GM21717 (cell line): ENCODE measurements around the gene EIF4ENIF1.
A peak's percentile ranks its signal among the peaks of the same experiment; 100 is the strongest.
"Not testable (repeated sequence)": the region's sequence is repeated elsewhere in the genome, so short reads cannot be mapped to it uniquely, and the experiment has no call there.

Experiments used
- ATAC-seq: cut with Tn5 transposase; IDR thresholded peaks from one replicate; pipeline ENCODE4 v1.9.1; 2021; ENCODE audit warnings: mild to moderate bottlenecking, moderate library complexity; ENCODE audit not compliant: unreplicated experiment

The EIF4ENIF1 gene

GRCh38 chr22:31493355-31493754, 3.7 kb upstream of the EIF4ENIF1 start:
- not testable (repeated sequence) for ATAC-seq

GRCh38 chr22:31492151-31492550, 2.5 kb upstream of the EIF4ENIF1 start:
- no peak for ATAC-seq

GRCh38 chr22:31491218-31491962, 1.7 kb upstream of the EIF4ENIF1 start:
- ATAC-seq: no peak

- ATAC-seq: peak; percentile 45
Measured at GRCh38 chr22:31490496-31490925, 869 bp upstream of the EIF4ENIF1 start.

- peak; percentile 2 for ATAC-seq
Measured at GRCh38 chr22:31488988-31489617, 539 bp downstream of the EIF4ENIF1 start.

- no peak for ATAC-seq
Measured at GRCh38 chr22:31488346-31488883, 1.2 kb downstream of the EIF4ENIF1 start.

GRCh38 chr22:31486951-31487350, 2.7 kb downstream of the EIF4ENIF1 start:
- ATAC-seq: no peak

- ATAC-seq: not testable (repeated sequence)
Measured at GRCh38 chr22:31486369-31486768, 3.3 kb downstream of the EIF4ENIF1 start.

GRCh38 chr22:31482470-31482869, 7.2 kb downstream of the EIF4ENIF1 start:
- ATAC-seq: not testable (repeated sequence)

GRCh38 chr22:31481129-31481528, 8.5 kb downstream of the EIF4ENIF1 start:
- ATAC-seq: no peak

GRCh38 chr22:31477329-31477728, 12.3 kb downstream of the EIF4ENIF1 start:
- peak; percentile 58 for ATAC-seq

- ATAC-seq: no peak
Measured at GRCh38 chr22:31475800-31476199, 13.8 kb downstream of the EIF4ENIF1 start.

- ATAC-seq: no peak
Measured at GRCh38 chr22:31474743-31475142, 14.9 kb downstream of the EIF4ENIF1 start.

GRCh38 chr22:31465307-31465706, 24.3 kb downstream of the EIF4ENIF1 start:
- no peak for ATAC-seq

GRCh38 chr22:31461699-31462098, 27.9 kb downstream of the EIF4ENIF1 start:
- ATAC-seq: no peak

GRCh38 chr22:31451709-31452571, 37.7 kb downstream of the EIF4ENIF1 start:
- ATAC-seq: no peak

- ATAC-seq: no peak
Measured at GRCh38 chr22:31449506-31449905, 40.1 kb downstream of the EIF4ENIF1 start.

GRCh38 chr22:31448382-31448781, 41.3 kb downstream of the EIF4ENIF1 start:
- ATAC-seq: no peak

GRCh38 chr22:31447337-31447736, 42.3 kb downstream of the EIF4ENIF1 start:
- ATAC-seq: no peak

GRCh38 chr22:31446767-31447166, 42.9 kb downstream of the EIF4ENIF1 start:
- ATAC-seq: no peak

- no peak for ATAC-seq
Measured at GRCh38 chr22:31446208-31446607, 43.4 kb downstream of the EIF4ENIF1 start.
